Erythroblast (primary cell): ENCODE data around the gene DNER.
"Not testable (repeated sequence)": the region's sequence is repeated elsewhere in the genome, so short reads cannot be mapped to it uniquely, and the experiment has no call there.

ENCODE experiments used
- DNase-seq, 2 experiments: peaks; one replicate each; lab custom pipeline; 2025; lab: John Stamatoyannopoulos, UW
- GATA1 ChIP-seq: IDR thresholded peaks from 2 replicates; pipeline ENCODE4 v1.6.1; 2011; ENCODE audit warnings: low read depth, mild to moderate bottlenecking, control low read depth, low read length, moderate library complexity
- POLR2A ChIP-seq: IDR thresholded peaks from 2 replicates; pipeline ENCODE4 v1.6.1; 2011; ENCODE audit warnings: mild to moderate bottlenecking, low read length

Gene DNER

DNA sequence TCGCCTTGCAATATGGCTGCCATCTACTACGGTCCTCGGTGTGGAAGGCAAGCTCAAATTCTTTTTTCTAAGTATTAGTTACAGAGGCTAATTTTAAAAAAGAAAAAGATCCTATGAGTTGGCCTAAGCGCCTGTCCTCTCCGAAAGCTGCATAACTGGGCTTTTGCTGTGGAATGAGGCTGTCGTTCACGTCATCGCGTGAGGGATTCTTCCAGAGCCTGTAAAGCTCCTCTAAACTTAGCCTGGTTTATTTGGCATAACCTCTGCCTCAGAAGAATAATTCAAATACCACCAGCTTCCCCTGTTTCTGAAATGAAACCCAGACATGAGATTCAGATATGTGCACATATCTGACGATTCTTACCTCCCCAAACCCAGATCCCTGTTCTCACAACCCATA is 187.4 kb downstream of the DNER start:
- DNase-seq = no peak
- TF ChIP-seq GATA1 (no peak), POLR2A (no peak)

DNA sequence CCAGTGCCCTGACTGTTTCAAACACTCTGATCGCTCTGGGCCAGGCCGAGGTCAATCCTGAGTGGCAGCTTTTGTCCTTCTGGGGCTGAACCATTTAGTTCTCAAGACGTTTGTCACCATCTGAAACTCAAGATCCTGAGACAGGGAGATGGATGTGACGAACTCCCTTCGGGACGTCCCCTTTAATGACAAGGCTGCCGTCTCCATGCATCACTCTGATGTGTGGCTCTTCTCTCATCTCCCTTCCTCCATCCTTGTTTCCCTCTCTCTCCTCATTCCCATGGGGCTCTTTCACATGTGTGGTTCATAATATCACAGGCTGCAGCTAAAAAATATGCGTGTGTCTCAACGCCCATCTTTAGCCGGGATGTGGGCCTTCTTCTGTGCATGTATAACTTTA is 189.6 kb downstream of the DNER start:
- DNase-seq = no peak
- TF ChIP-seq POLR2A (no peak), GATA1 (no peak)

DNA sequence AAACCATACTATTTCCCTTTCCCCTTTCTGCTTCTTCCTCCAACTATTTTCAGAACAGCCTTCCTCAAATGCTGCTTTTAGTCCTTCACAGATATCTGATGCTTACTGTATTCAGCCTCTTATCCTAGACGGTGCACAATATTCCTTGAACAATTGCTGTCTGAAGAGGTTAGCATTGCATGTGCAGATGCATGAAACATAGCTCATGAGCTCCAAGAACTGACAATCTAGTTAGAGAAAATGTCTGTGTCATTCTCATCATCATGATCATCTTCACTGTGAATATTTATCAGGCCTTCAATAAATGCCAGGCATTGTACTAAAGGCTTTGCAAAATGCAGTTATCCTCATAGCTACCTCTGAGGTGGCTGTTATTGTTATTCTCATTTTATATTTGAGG is 190.7 kb downstream of the DNER start:
- no peak for TF ChIP-seq POLR2A
- TF ChIP-seq GATA1 = no peak
- DNase-seq = no peak

DNA sequence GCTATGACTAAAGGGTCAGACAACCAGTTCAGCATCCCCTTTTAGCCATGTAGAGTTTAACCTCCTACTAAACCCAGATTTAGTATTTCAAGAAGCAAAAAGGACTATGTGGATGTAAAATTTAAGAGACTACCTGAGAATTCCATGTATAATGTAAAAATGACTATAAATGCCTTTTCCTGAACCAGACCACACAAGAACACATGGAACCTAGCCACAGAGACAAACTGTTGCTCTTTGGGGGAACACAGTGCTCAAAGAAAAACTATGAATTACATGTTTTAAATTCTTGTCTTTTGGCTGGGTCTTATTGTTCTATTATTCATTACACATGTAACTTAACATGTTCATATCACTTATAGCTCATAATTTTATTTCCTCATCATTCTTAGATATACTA is 192.8 kb downstream of the DNER start:
- DNase-seq = no peak

DNA sequence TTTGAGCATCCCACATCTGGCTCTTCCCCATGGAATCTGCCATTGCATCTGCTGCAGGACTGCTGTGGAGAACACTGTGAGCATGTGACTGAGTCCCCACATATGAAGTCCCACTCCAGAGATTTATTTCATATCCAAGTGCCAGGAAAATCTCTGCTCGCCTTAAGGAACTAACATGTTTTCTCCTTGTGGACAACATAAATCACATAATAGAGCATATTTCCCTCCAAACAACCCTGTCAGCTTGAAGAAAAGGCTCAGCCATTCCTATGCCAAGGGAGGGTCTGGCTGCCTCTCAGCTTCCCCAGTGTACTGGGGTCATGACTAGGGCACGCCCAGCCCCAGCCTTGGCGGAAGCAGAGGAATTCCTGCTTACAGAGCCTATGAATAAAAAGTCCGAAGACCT is 193.7 kb downstream of the DNER start:
- TF ChIP-seq GATA1 (no peak), POLR2A (no peak)
- DNase-seq = no peak

More for the DNA sequence above, 192.8 kb downstream of the DNER start:
- no peak for TF ChIP-seq POLR2A
- no peak for TF ChIP-seq GATA1

DNA sequence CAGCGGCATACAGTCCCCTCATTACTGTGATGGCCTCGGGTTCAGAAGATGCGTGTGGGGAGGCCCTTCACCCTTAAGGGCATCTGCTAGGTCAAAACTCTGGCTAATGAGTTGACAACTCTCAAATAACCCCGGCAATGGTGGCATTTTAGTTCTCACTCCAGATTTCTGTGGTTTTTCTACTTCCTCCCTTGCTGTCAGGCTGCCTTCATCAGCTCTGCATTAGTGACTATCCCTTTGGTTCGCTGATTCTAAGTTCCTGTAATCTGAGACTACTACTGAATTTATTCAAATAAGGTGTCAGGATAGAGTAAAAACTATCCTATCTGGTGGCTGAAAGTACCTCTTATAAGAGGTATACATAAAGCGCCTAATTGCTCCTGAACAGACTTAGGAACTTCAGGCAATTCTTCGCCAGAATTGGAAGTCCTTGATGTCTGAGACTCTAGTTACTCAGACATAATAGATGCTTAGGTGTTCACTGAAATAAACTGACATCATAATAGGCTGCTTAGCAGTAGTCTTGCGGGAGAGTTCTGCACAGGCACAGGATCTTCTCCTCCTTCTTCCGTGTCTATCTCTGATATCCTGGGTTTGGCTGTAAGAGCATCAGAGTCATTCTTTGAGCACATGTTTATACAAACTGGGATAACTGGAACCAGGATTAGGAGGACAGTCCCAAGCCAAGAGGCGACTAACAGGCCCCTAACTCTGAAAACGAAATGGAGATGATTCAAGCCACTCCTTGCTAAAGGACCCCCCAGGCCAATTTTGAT is 194.5 kb downstream of the DNER start:
- no peak for DNase-seq
- TF ChIP-seq POLR2A (no peak), GATA1 (no peak)

DNA sequence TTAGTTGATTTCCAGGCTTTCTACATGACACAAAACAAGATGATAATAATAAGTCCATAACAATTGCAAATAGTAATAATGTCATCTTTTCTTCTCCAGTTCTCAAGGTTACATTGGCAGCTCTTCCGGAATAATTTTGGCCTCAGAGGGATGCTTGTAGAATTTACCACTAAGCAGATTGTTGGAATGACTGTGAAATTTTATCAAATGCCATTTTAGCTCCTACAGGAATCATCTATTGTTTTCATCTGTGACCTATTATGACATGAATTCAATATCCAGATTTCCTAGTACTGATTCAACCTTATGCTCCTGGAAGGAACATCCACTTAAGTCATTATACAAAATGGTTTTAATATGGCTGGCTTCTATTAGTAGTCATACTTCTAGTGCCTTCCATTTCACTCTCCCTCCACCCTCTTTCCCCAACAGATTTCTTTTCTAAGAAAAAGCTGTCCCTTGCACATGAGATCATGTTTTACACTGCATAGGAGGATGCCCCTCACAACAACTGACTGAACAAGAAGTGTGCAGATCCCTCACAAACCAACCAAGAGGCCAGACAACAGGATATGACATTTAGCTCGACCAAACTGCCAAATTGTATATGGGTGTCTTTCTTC is 200.0 kb downstream of the DNER start:
- no peak for TF ChIP-seq GATA1
- no peak for TF ChIP-seq POLR2A
- no peak for DNase-seq

DNA sequence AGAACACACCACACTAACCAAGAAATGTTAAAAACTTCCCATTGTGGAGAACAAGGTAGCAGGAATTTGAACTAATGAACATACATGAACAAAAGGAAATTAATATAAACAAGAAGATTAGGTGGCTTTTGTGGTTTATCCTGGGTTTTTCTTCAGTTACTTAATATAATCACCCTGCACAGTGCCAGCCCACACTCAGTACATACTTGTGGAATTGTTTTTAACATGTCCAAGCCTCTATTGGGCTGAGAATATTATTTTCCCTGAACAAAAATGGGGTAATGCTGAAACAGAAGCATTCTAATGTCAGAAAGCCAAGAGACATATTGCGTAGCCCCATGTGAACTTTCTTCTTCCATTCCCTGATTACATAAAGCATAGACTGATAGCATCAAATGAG is 202.8 kb downstream of the DNER start:
- no peak for TF ChIP-seq POLR2A
- no peak for TF ChIP-seq GATA1
- DNase-seq = no peak

DNA sequence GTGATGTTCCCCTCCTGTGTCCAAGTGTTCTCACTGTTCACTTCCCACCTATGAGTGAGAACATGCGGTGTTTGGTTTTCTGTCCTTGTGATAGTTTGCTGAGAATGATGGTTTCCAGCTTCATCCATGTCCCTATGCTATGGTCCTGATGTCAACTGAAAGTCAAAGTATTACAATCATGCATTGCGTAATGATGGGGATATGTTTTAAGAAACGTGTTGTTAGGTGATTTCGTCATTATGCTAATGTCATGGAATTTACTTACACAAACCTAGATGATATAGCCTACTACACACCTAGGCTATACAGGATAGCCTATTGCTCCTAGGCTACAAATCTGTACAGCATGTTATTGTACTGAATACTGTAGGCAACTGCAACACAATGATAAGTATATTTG is 207.7 kb downstream of the DNER start:
- DNase-seq = not testable (repeated sequence)

DNA sequence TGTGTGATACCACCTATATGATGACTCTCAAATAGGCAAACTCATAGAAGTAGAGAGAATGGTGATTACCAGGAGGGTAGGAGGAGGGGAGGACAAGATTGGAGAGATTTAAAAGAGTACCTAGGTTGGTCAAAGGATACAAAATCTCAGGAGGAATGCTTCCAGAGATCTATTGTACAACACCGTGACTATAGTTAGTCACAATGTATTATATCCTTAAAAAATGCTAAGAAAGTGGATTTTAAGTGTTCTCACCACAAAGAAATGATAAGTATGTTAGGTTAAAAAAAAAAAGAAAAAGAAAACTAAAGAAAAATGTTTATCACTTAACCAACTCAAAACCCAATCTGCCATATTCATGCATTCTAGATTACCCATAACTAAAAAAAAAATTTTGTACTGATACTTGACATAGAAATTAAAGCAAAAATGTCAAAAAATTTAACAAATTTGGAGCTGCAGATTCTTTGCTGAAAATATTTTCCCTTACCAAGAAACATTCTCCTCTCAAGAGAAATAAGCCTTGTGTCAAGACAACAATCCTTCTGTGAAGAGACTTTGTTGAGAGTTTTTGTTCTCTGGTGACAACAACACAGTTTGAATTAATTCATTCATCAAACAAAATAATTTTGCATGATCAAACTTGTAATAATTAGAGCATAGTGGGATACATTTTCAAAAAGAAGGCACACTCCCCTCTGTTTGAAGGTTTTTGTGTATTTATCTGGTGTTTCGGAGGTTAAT is 213.1 kb downstream of the DNER start:
- TF ChIP-seq POLR2A = no peak
- TF ChIP-seq GATA1 = no peak
- DNase-seq = no peak

DNA sequence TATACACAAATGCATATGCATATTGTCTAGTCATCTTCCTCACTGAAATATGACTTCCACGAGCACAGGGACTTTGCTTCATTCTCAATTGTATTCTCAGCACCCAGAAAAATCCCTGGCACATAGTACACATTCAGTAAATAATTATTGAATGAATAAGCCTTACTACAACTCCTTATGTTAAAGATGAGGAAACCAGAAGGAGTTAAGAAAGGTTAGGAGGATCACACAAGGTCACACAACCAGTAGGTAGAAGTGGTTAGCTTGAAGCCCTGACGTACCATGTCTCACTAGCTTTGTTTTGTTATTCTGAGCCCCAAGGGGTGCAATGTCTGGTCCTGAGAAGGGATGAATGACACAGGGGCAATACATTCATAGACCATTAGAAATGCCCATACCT is 222.3 kb downstream of the DNER start:
- TF ChIP-seq POLR2A = no peak
- no peak for TF ChIP-seq GATA1
- DNase-seq = no peak

DNA sequence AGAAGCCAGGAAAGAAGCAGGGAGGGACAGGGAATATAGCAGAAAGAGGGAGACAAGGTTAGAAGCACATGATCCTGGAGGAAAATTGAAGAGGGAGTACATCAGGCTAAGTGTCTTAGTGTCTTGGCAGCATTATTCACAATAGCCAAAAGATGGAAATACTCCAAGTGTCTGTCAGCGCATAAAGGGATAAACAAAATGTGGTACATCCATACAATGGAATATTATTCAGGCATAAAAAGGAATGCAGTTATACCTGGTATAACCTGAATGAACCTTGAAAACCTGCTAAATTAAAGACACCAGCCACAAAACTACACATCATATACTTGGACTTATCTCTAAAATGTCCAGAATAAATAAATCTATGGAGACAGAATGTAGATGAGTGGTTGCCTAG is 224.2 kb downstream of the DNER start:
- TF ChIP-seq POLR2A (no peak), GATA1 (no peak)
- no peak for DNase-seq

DNA sequence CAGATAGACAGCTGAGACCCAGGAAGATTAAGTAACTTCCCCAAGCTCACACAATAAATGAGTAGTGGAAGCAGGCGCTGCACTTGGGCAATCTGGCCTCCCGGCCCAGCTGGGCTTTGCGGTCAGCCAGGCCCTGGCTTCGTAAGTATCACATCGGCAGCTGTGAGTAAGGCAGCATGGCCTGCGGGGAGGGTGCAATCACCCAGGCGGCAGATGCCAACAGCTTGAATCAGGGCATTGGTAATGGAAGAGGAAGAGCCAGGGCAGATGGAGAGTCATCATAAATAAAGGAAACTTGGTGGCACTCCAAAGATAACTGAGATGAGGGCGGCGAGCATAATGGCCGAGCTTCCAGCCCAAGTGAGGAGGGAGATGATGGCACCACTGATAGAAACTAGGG is 225.3 kb downstream of the DNER start:
- DNase-seq = no peak
- no peak for TF ChIP-seq POLR2A
- no peak for TF ChIP-seq GATA1

DNA sequence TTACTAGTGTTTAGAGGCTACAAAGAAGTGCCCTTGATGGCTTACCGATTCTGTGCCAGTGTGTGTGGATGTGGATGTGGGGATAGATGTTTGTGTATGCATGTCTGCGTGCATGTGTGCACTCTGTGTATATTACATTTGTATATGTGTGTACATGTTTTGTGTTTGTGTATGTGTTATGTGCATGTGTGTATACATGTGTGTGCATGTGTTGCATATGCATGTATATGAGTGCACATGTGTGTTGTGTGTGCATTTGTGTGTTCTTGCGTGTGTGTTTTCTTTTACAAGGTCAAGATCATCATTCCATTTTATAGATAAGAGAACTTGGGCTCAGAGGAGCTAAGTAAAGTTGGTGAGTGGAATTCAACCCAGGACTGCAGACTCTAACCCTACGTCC is 226.1 kb downstream of the DNER start:
- no peak for TF ChIP-seq GATA1
- no peak for TF ChIP-seq POLR2A
- DNase-seq = no peak
